HEK293T (cell line): Measurements from ENCODE around the gene RAPGEF1.

Source experiments
- CTCF ChIA-PET: fragments of 350-600 bp; formaldehyde crosslinking; extraction: SDS; loops from one replicate; lab custom pipeline; 2021; ENCODE audit warnings: antibody characterized with exemption, inconsistent platforms; lab: Yijun Ruan, JAX
- POLR2A ChIA-PET: fragments of 350-600 bp; formaldehyde crosslinking; extraction: SDS; loops from one replicate; lab custom pipeline; 2020; ENCODE audit warnings: antibody characterized with exemption, inconsistent platforms; lab: Yijun Ruan, JAX
- DNase-seq: peaks from one replicate; pipeline ENCODE4 v3.0.0; 2012; ENCODE audit warnings: mixed read lengths; ENCODE audit errors: extremely low spot score
- ARNT ChIP-seq: fragments of 450-650 bp; IDR thresholded peaks from 2 replicates; pipeline ENCODE4 v1.6.1; 2017; ENCODE audit warnings: mild to moderate bottlenecking
- BHLHE40 ChIP-seq: fragments of 450-650 bp; IDR thresholded peaks from 2 replicates; pipeline ENCODE4 v1.6.1; 2016; ENCODE audit warnings: mild to moderate bottlenecking, moderate library complexity, borderline replicate concordance
- CTBP1 ChIP-seq: fragments of 450-650 bp; IDR thresholded peaks from 2 replicates; pipeline ENCODE4 v1.6.1; 2016; ENCODE audit warnings: borderline replicate concordance
- ELF4 ChIP-seq: fragments of 450-650 bp; IDR thresholded peaks from 2 replicates; pipeline ENCODE4 v1.6.1; 2017; ENCODE audit warnings: antibody characterized with exemption
- FOXA1 ChIP-seq: fragments of 450-650 bp; IDR thresholded peaks from 2 replicates; pipeline ENCODE4 v1.6.1; 2016; ENCODE audit warnings: mild to moderate bottlenecking
- FOXK2 ChIP-seq: fragments of 450-650 bp; IDR thresholded peaks from 2 replicates; pipeline ENCODE4 v1.6.1; 2016; ENCODE audit warnings: mild to moderate bottlenecking
- FOXM1 ChIP-seq: fragments of 450-650 bp; IDR thresholded peaks from 2 replicates; pipeline ENCODE4 v1.6.1; 2017; ENCODE audit warnings: mild to moderate bottlenecking, borderline replicate concordance
- HDGF ChIP-seq: fragments of 450-650 bp; IDR thresholded peaks from 2 replicates; pipeline ENCODE4 v1.6.1; 2017; ENCODE audit warnings: antibody characterized with exemption, borderline replicate concordance
- L3MBTL2 ChIP-seq: fragments of 450-650 bp; conservative IDR thresholded peaks from 2 replicates; pipeline ENCODE4 v1.6.1; 2016; ENCODE audit warnings: mild to moderate bottlenecking
- LEF1 ChIP-seq: fragments of 450-650 bp; IDR thresholded peaks from 2 replicates; pipeline ENCODE4 v1.6.1; 2017; ENCODE audit warnings: mild to moderate bottlenecking, borderline replicate concordance
- NFRKB ChIP-seq: fragments of 450-650 bp; IDR thresholded peaks from 2 replicates; pipeline ENCODE4 v1.6.1; 2016; ENCODE audit warnings: mild to moderate bottlenecking, moderate library complexity
- SP1 ChIP-seq: fragments of 450-650 bp; IDR thresholded peaks from 2 replicates; pipeline ENCODE4 v1.6.1; 2017
- SUZ12 ChIP-seq: fragments of 450-650 bp; IDR thresholded peaks from 2 replicates; pipeline ENCODE4 v1.6.1; 2016; ENCODE audit warnings: mild to moderate bottlenecking
- TARDBP ChIP-seq: fragments of 450-650 bp; IDR thresholded peaks from 2 replicates; pipeline ENCODE4 v1.6.1; 2016
- ZNF384 ChIP-seq: fragments of 450-650 bp; IDR thresholded peaks from 2 replicates; pipeline ENCODE4 v1.6.1; 2016
- TF ChIP-seq, protein P1 (sequence below): fragments of 450-650 bp; IDR thresholded peaks from 2 replicates; pipeline ENCODE4 v1.6.1; 2016

RAPGEF1 gene

DNA sequence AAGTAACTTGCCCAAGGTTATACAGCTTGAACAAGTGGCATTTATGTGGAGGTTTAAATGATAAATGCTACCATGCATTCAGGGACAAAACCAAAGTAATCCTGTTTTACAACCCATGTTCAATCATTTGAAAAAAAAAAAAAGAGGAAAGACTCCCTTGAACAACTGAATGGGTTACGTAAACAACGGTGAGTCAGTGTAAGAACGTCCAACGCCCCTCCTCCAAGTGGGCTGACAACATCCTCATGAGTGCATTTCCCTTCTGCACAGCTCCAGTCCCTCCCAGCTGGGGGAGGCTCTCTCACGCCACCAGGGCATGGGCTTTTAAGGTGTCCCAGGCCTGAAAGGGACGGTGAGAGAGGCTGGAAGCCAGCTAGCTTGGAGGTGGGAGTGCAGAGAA is 104.6 kb downstream of the RAPGEF1 start:
- TF ChIP-seq SP1: no peak
- TF ChIP-seq ZNF384: peak; percentile 76
- peak; percentile 57 for DNase-seq
- ChIA-PET POLR2A (no interaction called here), CTCF (no interaction called here)

DNA sequence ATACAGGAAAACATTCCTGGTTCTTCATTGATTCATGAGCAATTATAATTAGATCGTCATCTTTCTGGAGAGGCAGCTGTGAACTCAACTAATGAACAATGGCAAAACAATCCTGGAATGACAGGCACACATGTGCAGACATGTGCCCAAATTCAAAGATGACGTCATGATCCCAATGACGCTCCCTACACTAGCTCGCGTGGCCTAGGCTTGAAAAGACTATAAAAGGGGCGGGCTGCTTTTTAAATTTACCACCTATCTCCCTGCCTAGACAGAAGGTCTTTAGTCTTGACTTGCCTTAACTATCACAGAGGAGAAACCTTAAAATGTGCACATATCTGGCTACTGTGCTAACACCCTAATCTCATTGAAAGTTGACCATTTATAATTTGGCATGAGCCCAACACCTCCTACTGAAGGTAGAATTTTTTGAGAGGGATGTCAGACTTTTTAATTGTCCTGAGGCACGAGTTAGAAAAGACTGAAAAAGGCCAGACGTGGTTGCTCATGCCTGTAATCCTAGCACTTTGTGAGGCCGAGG is 106.3 kb downstream of the RAPGEF1 start:
- CTCF ChIA-PET: no interaction called here
- POLR2A ChIA-PET: interaction anchor here (0.6 kb wide), 1 partner anchor 9 kb away, joined by 3 read pairs; no protein-coding TSS in a partner anchor
- DNase-seq: no peak
- TF ChIP-seq FOXM1: no peak
- no peak for TF ChIP-seq CTBP1

DNA sequence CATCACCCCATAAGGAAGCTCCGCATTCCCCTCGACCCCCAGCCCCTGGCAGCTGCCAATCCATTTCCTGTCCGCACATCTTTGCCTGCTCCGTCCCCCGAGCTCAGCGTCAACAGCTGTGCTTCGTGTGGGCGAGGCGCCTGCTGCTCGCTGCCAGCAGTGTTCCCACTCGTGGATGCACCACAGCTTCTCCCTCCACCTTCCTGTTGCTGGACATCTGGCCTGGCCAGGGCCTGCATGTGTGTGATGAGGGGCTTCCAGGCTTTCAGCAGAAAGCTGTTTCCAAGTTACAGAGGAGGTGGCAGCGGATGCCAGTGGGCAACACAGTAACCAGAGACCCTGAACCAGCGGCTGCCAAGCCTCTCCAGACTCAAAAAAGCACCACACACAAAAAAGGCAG is 108.6 kb downstream of the RAPGEF1 start:
- TF ChIP-seq BHLHE40 (no peak), ARNT (no peak), NFRKB (no peak), CTBP1 (no peak), FOXK2 (no peak), HDGF (no peak), ZNF384 (no peak), SUZ12 (no peak), FOXA1 (no peak), LEF1 (no peak), TARDBP (no peak), L3MBTL2 (no peak), ELF4 (no peak), FOXM1 (no peak), SP1 (no peak)
- TF ChIP-seq, protein P1, sequence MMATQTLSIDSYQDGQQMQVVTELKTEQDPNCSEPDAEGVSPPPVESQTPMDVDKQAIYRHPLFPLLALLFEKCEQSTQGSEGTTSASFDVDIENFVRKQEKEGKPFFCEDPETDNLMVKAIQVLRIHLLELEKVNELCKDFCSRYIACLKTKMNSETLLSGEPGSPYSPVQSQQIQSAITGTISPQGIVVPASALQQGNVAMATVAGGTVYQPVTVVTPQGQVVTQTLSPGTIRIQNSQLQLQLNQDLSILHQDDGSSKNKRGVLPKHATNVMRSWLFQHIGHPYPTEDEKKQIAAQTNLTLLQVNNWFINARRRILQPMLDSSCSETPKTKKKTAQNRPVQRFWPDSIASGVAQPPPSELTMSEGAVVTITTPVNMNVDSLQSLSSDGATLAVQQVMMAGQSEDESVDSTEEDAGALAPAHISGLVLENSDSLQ: no peak
- POLR2A ChIA-PET: no interaction called here
- CTCF ChIA-PET: no interaction called here
- DNase-seq: no peak

DNA sequence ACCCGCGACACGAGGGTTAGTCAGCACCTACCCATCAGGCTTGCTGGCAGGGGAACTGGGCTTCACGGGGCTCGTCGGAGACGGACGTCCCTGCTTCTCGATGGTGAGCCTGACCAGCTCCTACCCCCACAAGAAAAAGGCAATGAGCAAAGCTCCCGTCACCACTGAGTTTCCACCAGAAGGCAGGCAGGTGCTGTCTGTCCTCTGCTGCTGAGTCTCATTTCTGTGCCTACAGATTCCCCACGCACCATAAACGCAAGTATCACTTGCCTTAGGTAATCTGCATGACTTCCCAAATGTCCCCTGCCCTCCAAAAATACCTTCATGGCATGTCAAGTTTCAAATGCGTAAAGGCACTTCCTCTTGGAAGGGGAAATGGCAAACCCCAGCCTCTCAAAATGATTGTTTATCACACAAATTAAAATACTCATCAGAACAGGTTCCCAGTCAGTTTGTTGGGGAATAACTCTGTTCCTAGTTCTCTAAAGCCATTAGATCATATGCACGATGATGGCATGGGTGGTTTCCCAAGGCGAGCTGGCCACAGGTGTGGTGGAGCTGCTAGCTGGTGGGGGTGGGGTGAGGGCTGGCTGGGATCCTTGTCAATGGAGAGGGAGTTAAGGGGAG is 109.6 kb downstream of the RAPGEF1 start:
- DNase-seq: no peak
- TF ChIP-seq FOXA1 (no peak), TARDBP (no peak), ELF4 (no peak), BHLHE40 (no peak), ZNF384 (no peak), SUZ12 (no peak), LEF1 (no peak), HDGF (no peak), SP1 (no peak), NFRKB (no peak), L3MBTL2 (no peak), CTBP1 (no peak), FOXM1 (no peak), FOXK2 (no peak), ARNT (no peak)
- TF ChIP-seq, protein P1: no peak
- CTCF ChIA-PET: no interaction called here
- POLR2A ChIA-PET: no interaction called here

DNA sequence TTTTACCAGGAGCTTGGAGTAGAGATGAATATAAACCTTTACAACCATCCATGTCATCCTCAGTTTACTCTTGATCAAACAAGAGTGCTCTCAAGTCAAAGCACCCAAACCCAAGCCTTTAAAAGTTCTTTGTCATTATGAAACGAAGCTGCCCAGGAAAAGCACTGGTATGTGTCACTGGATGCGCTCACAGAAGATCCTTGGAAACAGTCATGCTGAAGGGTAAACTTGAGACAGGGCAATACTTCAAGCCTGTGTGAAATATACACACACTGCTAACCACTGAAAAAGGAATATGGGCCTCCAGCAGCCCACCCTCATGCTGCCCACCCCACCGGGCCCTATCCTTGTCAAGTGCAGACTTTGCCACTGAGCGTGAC is 110.1 kb downstream of the RAPGEF1 start:
- CTCF ChIA-PET: interaction anchor here (0.5 kb wide), 1 partner anchor 37 kb away, joined by 3 read pairs; no protein-coding TSS in a partner anchor
- TF ChIP-seq SUZ12 (no peak), ARNT (no peak), FOXM1 (no peak), LEF1 (no peak), NFRKB (no peak), L3MBTL2 (no peak), FOXK2 (no peak), HDGF (no peak), ELF4 (no peak), ZNF384 (no peak)
- TF ChIP-seq, protein P1: no peak
- no peak for DNase-seq
- POLR2A ChIA-PET: no interaction called here

DNA sequence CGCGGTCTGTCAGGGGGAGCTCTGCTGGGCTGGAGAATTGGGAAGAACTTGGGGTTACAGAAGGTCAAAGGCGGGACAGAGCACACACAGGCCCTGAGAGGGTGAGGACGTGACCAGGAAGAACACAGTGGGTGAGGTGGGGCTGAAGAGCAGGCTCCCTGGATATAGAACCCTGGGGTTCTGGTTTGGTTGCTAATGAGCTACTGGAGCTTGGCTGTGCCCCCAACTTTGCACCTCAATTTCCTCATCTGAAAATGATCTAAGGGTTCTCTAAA is 110.7 kb downstream of the RAPGEF1 start:
- CTCF ChIA-PET: interaction anchor here (0.5 kb wide), 1 partner anchor 37 kb away, joined by 3 read pairs; no protein-coding TSS in a partner anchor
- DNase-seq: no peak
- POLR2A ChIA-PET: no interaction called here
- no peak for TF ChIP-seq BHLHE40
- TF ChIP-seq HDGF: no peak
- no peak for TF ChIP-seq ARNT
- TF ChIP-seq FOXK2: no peak
